SK-N-SH (cell line): ENCODE results near the gene GOT1. TPM values are rescaled to one million over a fixed set of nuclear protein-coding genes. Genes with fewer than 3 reads are reported as not detected.

Source experiments
- CTCF ChIA-PET: fragments of 300-600, 350-600 bp; formaldehyde crosslinking; extraction: SDS; loops from one replicate; lab custom pipeline; 2021; lab: Yijun Ruan, JAX
- POLR2A ChIA-PET: fragments of 350-600 bp; sonication (Branson Sonifier 250); formaldehyde crosslinking; extraction: SDS; loops from one replicate; lab custom pipeline; 2020; ENCODE audit warnings: antibody characterized with exemption, inconsistent platforms; lab: Yijun Ruan, JAX
- DNase-seq: peaks from one replicate; pipeline ENCODE4 v3.0.0; 2012
- H2AFZ ChIP-seq: fragments of 200-600 bp; sonication (generic); 2 replicates; pipeline ENCODE4 v1.8.1; 2016; ENCODE audit warnings: antibody characterized with exemption, mild to moderate bottlenecking, low read depth
- H3F3A ChIP-seq: fragments of 200-600 bp; sonication (generic); replicated peaks from 2 replicates; pipeline ENCODE3; 2016; ENCODE audit warnings: antibody characterized with exemption, mild to moderate bottlenecking; ENCODE audit not compliant: insufficient read depth
- H3K27ac ChIP-seq, 2 experiments: fragments of 200-500 bp in 1 of 2; fragments of 200-600 bp in 1 of 2; sonication (Bioruptor generic) in 1 of 2; sonication (generic), shearing (Covaris generic) in 1 of 2; 2 replicates each; pipeline versions ENCODE4 v1.5.1 to v1.6.1; 2014 to 2016; ENCODE audit warnings: low read depth in 2 of 2, inconsistent platforms in 1 of 2, low read length in 1 of 2, mild to moderate bottlenecking in 1 of 2, mixed read lengths in 1 of 2
- H3K27me3 ChIP-seq: fragments of 200-600 bp; sonication (generic), shearing (Covaris generic); 2 replicates; pipeline ENCODE4 v1.6.1; 2016; ENCODE audit warnings: mixed run types; ENCODE audit not compliant: insufficient read depth
- H3K36me3 ChIP-seq, 2 experiments: fragments of 200-500 bp in 1 of 2; fragments of 200-600 bp in 1 of 2; sonication (Bioruptor generic) in 1 of 2; sonication (generic) in 1 of 2; replicated peaks in 1 of 2; 2 replicates each; pipeline versions ENCODE3 to v1.5.1; 2014 to 2016; ENCODE audit warnings: low read length in 1 of 2, mild to moderate bottlenecking in 1 of 2; ENCODE audit not compliant: insufficient read depth in 2 of 2, control insufficient read depth in 1 of 2
- H3K4me1 ChIP-seq, 2 experiments: fragments of 200-500 bp in 1 of 2; fragments of 200-600 bp in 1 of 2; sonication (Bioruptor generic) in 1 of 2; sonication (generic), shearing (Covaris generic) in 1 of 2; 2 replicates each; pipeline versions ENCODE4 v1.5.1 to v1.6.1; 2014 to 2016; ENCODE audit warnings: low read depth in 1 of 2, low read length in 1 of 2, mixed run types in 1 of 2; ENCODE audit not compliant: insufficient read depth in 2 of 2, control insufficient read depth in 1 of 2
- H3K4me2 ChIP-seq: fragments of 200-600 bp; sonication (generic), shearing (Covaris generic); 2 replicates; pipeline ENCODE4 v1.6.1; 2017; ENCODE audit warnings: mixed run types
- H3K4me3 ChIP-seq, 2 experiments: fragments of 200-500 bp in 1 of 2; fragments of 200-600 bp in 1 of 2; sonication (Bioruptor generic) in 1 of 2; sonication (generic), shearing (Covaris generic) in 1 of 2; 2 replicates each; pipeline versions ENCODE4 v1.5.1 to v1.8.1; 2014 to 2016; ENCODE audit warnings: low read depth in 2 of 2, inconsistent platforms in 1 of 2, low read length in 1 of 2, mild to moderate bottlenecking in 1 of 2, mixed read lengths in 1 of 2, moderate library complexity in 1 of 2
- H3K79me2 ChIP-seq: fragments of 200-600 bp; sonication (generic); 2 replicates; pipeline ENCODE4 v1.8.1; 2017; ENCODE audit warnings: mild to moderate bottlenecking; ENCODE audit not compliant: insufficient read depth
- H3K9ac ChIP-seq: fragments of 200-600 bp; sonication (generic); 2 replicates; pipeline ENCODE4 v1.6.1; 2017; ENCODE audit warnings: mixed run types
- H3K9me2 ChIP-seq: fragments of 200-600 bp; sonication (generic); 2 replicates; pipeline ENCODE4 v1.6.1; 2017; ENCODE audit warnings: mixed run types
- H3K9me3 ChIP-seq: fragments of 200-600 bp; sonication (generic); 2 replicates; pipeline ENCODE4 v1.6.1; 2017; ENCODE audit warnings: mixed run types, mild to moderate bottlenecking, moderate library complexity
- H4K20me1 ChIP-seq: fragments of 200-600 bp; sonication (generic); 2 replicates; pipeline ENCODE4 v1.6.1; 2017; ENCODE audit warnings: mild to moderate bottlenecking, mixed run types; ENCODE audit not compliant: insufficient read depth
- ELF1 ChIP-seq: IDR thresholded peaks from 2 replicates; pipeline ENCODE4 v1.4.0; 2012
- EP300 ChIP-seq, 2 experiments: IDR thresholded peaks; 2 replicates each; pipeline versions ENCODE4 v1.4.0 to v1.6.1; 2012; ENCODE audit warnings: borderline replicate concordance in 1 of 2, low read depth in 1 of 2, low read length in 1 of 2
- EZH2phosphoT487 ChIP-seq: fragments of 200-600 bp; sonication (generic); IDR thresholded peaks from 2 replicates; pipeline ENCODE4 v1.6.1; 2017; ENCODE audit warnings: low read depth, mixed run types, mild to moderate bottlenecking, antibody characterized with exemption, moderate library complexity, borderline replicate concordance
- FOSL2 ChIP-seq: IDR thresholded peaks from 2 replicates; pipeline ENCODE4 v1.4.0; 2012; ENCODE audit warnings: low read depth, mild to moderate bottlenecking, moderate library complexity, borderline replicate concordance
- FOXJ3 ChIP-seq: sonication (generic); formaldehyde crosslinking; IDR thresholded peaks from 2 replicates; pipeline ENCODE4 v1.5.1; 2020; ENCODE audit warnings: mild to moderate bottlenecking, missing genetic modification reagents
- FOXM1 ChIP-seq: IDR thresholded peaks from 2 replicates; pipeline ENCODE4 v1.4.0; 2012; ENCODE audit warnings: low read depth, mild to moderate bottlenecking
- GABPA ChIP-seq: IDR thresholded peaks from 2 replicates; pipeline ENCODE4 v1.4.0; 2012; ENCODE audit warnings: low read depth, mild to moderate bottlenecking
- JUND ChIP-seq: IDR thresholded peaks from 2 replicates; pipeline ENCODE4 v1.4.0; 2012
- MXI1 ChIP-seq: IDR thresholded peaks from 2 replicates; pipeline ENCODE4 v1.6.1; 2012; ENCODE audit warnings: mild to moderate bottlenecking, low read depth, low read length, improper control_type of control experiment
- NFIC ChIP-seq: IDR thresholded peaks from 2 replicates; pipeline ENCODE4 v1.4.0; 2012; ENCODE audit warnings: borderline replicate concordance
- NRF1 ChIP-seq: IDR thresholded peaks from 2 replicates; pipeline ENCODE4 v1.6.1; 2012; ENCODE audit warnings: low read depth, mild to moderate bottlenecking, low read length
- RFX5 ChIP-seq: IDR thresholded peaks from 2 replicates; pipeline ENCODE4 v1.6.1; 2012; ENCODE audit warnings: mild to moderate bottlenecking, improper control_type of control experiment, low read length
- RXRA ChIP-seq: IDR thresholded peaks from 2 replicates; pipeline ENCODE4 v1.4.0; 2012; ENCODE audit warnings: low read depth, mild to moderate bottlenecking, borderline replicate concordance
- SIN3A ChIP-seq: IDR thresholded peaks from 2 replicates; pipeline ENCODE4 v1.6.1; 2012; ENCODE audit warnings: low read depth, mild to moderate bottlenecking, low read length, moderate library complexity, borderline replicate concordance
- TAF1 ChIP-seq: IDR thresholded peaks from 2 replicates; pipeline ENCODE4 v1.6.1; 2012; ENCODE audit warnings: low read depth, mild to moderate bottlenecking, low read length, moderate library complexity, borderline replicate concordance
- WGBS: methylation state at CpG from one replicate; pipeline ENCODE4 v1.1.6; 2017; ENCODE audit warnings: low lambda C conversion rate; 5-methylcytosine and 5-hydroxymethylcytosine counted together
- polyA plus RNA-seq, 3 experiments: library from polyadenylated mRNA; depleted of rRNA; stranded (reverse); fragments of >200 nt; gene quantifications; 2 replicates each; pipeline ENCODE4 v1.2.3, GENCODE V29; 2012
- TF ChIP-seq, protein P1 (sequence below): IDR thresholded peaks from 2 replicates; pipeline ENCODE4 v1.4.0; 2012; ENCODE audit warnings: low read depth, borderline replicate concordance
- TF ChIP-seq, protein P2 (sequence below): IDR thresholded peaks from 2 replicates; pipeline ENCODE4 v1.4.0; 2012; ENCODE audit warnings: low read depth
- TF ChIP-seq, protein P3 (sequence below): IDR thresholded peaks from 2 replicates; pipeline ENCODE4; 2012
- TF ChIP-seq, protein P4 (sequence below): IDR thresholded peaks from 2 replicates; pipeline ENCODE4 v1.6.1; 2012; ENCODE audit warnings: mild to moderate bottlenecking, low read depth, low read length, moderate library complexity

GOT1 gene
- polyA plus RNA-seq, 1 of the 3 experiments (the other 2 are of a cell fraction) = 9.8 TPM

DNA sequence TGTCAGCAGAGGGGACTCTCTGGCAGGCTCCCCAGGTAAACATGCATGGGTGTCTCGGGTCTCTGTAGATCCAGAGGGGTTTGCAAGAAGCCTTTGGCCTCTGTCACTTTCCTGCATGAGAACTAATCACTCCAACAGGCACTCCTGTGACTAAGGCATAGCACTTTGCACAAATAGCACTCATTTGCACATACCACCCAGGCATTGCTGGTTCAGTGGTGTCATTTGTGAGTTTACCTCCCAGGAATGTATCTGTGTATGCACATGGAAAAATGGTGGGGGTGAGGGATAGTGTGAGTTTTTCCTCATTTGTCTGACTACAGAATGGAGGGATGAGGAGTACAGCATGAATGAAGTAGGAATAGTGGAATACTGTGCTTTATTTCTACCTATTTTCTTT is 61.8 kb downstream of the GOT1 start:
- H3F3A ChIP-seq = no peaks in the 10 kb centered on the region
- no peak for TF ChIP-seq RXRA
- TF ChIP-seq RFX5 = no peak
- TF ChIP-seq EZH2phosphoT487 = no peak
- TF ChIP-seq EP300 (IDR thresholded peaks at IDR 0.05; ENCODE audit: borderline replicate concordance in 1 of 2, low read depth in 1 of 2, low read length in 1 of 2) = no peak
- no peak for TF ChIP-seq TAF1
- TF ChIP-seq GABPA = no peak
- no peak for TF ChIP-seq MXI1
- no peak for TF ChIP-seq JUND
- TF ChIP-seq FOXM1 = no peak
- TF ChIP-seq SIN3A = no peak
- TF ChIP-seq ELF1 = no peak
- TF ChIP-seq NFIC = no peak
- TF ChIP-seq FOSL2 = no peak
- TF ChIP-seq, protein P1, sequence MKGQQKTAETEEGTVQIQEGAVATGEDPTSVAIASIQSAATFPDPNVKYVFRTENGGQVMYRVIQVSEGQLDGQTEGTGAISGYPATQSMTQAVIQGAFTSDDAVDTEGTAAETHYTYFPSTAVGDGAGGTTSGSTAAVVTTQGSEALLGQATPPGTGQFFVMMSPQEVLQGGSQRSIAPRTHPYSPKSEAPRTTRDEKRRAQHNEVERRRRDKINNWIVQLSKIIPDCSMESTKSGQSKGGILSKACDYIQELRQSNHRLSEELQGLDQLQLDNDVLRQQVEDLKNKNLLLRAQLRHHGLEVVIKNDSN = no peak
- no peak for TF ChIP-seq NRF1
- TF ChIP-seq, protein P2, sequence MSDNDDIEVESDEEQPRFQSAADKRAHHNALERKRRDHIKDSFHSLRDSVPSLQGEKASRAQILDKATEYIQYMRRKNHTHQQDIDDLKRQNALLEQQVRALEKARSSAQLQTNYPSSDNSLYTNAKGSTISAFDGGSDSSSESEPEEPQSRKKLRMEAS = no peak
- no peak for TF ChIP-seq FOXJ3 (CRISPR knock-in tag)
- TF ChIP-seq, protein P3, sequence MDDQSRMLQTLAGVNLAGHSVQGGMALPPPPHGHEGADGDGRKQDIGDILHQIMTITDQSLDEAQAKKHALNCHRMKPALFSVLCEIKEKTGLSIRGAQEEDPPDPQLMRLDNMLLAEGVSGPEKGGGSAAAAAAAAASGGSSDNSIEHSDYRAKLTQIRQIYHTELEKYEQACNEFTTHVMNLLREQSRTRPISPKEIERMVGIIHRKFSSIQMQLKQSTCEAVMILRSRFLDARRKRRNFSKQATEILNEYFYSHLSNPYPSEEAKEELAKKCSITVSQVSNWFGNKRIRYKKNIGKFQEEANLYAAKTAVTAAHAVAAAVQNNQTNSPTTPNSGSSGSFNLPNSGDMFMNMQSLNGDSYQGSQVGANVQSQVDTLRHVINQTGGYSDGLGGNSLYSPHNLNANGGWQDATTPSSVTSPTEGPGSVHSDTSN = no peak
- TF ChIP-seq, protein P4, sequence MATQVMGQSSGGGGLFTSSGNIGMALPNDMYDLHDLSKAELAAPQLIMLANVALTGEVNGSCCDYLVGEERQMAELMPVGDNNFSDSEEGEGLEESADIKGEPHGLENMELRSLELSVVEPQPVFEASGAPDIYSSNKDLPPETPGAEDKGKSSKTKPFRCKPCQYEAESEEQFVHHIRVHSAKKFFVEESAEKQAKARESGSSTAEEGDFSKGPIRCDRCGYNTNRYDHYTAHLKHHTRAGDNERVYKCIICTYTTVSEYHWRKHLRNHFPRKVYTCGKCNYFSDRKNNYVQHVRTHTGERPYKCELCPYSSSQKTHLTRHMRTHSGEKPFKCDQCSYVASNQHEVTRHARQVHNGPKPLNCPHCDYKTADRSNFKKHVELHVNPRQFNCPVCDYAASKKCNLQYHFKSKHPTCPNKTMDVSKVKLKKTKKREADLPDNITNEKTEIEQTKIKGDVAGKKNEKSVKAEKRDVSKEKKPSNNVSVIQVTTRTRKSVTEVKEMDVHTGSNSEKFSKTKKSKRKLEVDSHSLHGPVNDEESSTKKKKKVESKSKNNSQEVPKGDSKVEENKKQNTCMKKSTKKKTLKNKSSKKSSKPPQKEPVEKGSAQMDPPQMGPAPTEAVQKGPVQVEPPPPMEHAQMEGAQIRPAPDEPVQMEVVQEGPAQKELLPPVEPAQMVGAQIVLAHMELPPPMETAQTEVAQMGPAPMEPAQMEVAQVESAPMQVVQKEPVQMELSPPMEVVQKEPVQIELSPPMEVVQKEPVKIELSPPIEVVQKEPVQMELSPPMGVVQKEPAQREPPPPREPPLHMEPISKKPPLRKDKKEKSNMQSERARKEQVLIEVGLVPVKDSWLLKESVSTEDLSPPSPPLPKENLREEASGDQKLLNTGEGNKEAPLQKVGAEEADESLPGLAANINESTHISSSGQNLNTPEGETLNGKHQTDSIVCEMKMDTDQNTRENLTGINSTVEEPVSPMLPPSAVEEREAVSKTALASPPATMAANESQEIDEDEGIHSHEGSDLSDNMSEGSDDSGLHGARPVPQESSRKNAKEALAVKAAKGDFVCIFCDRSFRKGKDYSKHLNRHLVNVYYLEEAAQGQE = no peak
- H3K4me2 ChIP-seq = 0 out of 2 replicates have a peak overlapping the region, but pooled peaks have one; percentile 56
- H3K4me3 ChIP-seq = no peak overlapping the region
- ChIA-PET POLR2A (no interaction called here), CTCF (interaction anchor here (0.7 to 1.8 kb wide), 3 partner anchors 8 to 122 kb away, joined by 3 to 4 read pairs (median 3); no protein-coding TSS in a partner anchor)
- no peaks in the 10 kb centered on the region for H3K36me3 ChIP-seq
- no peaks in the 10 kb centered on the region for H3K27me3 ChIP-seq
- H3K4me1 ChIP-seq = peaks cover 0 to 4% of the 10 kb centered on the region in 2 experiments; a peak in 1 of 4 replicates
- H3K9me2 ChIP-seq = no peaks in the 10 kb centered on the region
- H2AFZ ChIP-seq = no peak overlapping the region
- no peaks in the 10 kb centered on the region for H4K20me1 ChIP-seq
- 12% methylated on average over 1 of the region's 1 CpG for WGBS
- no peak for DNase-seq
- H3K9ac ChIP-seq = no peak overlapping the region
- peak overlapping the region in 1 of 2 experiments; percentile 22; a peak in 1 of 4 replicates for H3K27ac ChIP-seq
- H3K79me2 ChIP-seq = no peaks in the 10 kb centered on the region
- H3K9me3 ChIP-seq = no peaks in the 10 kb centered on the region
